ENCODE results near the gene TEX13A.
"Not testable (repeated sequence)": the region's sequence is repeated elsewhere in the genome, so short reads cannot be mapped to it uniquely, and the experiment has no call there.

The TEX13A gene

GRCh38 chrX:105263801-105264200 is 43.3 kb upstream of the TEX13A start:
- Histone ChIP-seq H3K4me1 (ENCODE audit: control insufficient read depth in 1 of 2, insufficient read depth in 1 of 2, low read depth in 1 of 2, low read length in 1 of 2) (no peaks in the 10 kb centered on the region), H3K27ac (no peak overlapping the region), H3K27me3 (no peaks in the 10 kb centered on the region), H3K4me3 (ENCODE audit: low read depth in 1 of 2, low read length in 1 of 2) (no peak overlapping the region), H3K36me3 (no peaks in the 10 kb centered on the region), H3K9me3 (no peaks in the 10 kb centered on the region)
- TF ChIP-seq CTCF (IDR thresholded peaks at IDR 0.05): no peak

DNA sequence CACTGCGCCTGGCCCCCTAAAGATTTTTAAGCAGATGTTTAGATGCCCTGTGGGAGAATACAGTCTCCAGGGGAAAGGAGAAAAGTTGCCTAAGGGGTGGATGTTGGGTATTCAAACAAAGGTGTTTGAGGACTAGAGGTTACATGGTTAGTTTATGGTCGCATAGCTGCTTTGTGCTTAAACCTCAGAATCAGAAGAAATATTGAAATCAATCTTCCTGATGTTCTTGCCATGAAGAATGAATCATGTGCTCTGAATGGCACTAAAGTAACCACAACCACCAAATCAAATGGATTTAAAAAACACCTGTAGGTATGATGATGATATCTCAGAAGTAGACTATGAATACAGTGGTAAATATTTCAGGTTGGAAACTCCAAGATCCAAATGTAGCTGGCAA is 42.7 kb upstream of the TEX13A start:
- no peak for TF ChIP-seq CTCF (IDR thresholded peaks at IDR 0.05)
- Histone ChIP-seq H3K4me1 (ENCODE audit: control insufficient read depth in 1 of 2, insufficient read depth in 1 of 2, low read depth in 1 of 2, low read length in 1 of 2) (no peaks in the 10 kb centered on the region), H3K27me3 (no peaks in the 10 kb centered on the region), H3K4me3 (ENCODE audit: low read depth in 1 of 2, low read length in 1 of 2) (no peak overlapping the region), H3K9me3 (no peaks in the 10 kb centered on the region), H3K27ac (no peak overlapping the region), H3K36me3 (no peaks in the 10 kb centered on the region)

DNA sequence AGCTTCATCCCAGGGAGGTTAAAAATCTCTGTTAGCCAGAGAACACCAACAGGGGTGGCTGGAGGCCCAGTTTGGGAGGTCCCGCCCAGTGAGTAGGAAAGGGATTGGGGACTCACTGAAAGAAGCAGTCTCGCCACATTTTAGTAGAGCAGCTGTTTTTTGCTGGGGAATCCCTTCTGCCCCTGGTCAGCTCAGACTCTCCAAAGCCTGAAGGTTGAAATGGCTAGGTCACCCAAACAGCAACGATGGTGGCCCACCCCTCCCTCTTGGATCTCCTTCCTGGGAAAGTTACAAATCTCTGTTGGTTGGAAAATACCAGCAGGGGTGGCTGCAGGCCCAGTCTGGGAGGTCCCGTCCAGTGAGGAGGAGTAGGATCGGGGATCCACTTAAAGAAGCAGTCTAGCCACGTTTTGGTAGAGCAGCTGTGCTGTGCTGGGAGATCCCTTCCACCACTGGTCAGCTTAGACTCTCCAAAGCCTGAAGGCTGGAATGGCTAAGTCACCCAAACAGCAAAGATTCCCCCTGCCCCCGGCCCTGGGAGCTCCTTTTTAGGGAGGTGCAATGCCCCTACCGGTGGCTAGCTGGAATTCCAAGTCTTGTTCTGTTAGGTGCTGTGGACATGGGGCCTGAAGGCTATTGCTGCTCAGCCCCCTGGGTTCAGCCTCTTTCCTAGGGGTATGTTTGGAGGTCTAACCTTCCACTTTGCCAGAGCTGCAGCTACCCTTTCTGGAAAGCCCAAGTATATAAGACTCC is 40.0 kb upstream of the TEX13A start:
- H3K4me1 ChIP-seq (ENCODE audit: control insufficient read depth in 1 of 2, insufficient read depth in 1 of 2, low read depth in 1 of 2, low read length in 1 of 2): no peaks in the 10 kb centered on the region
- H3K36me3 ChIP-seq: no peaks in the 10 kb centered on the region
- TF ChIP-seq CTCF (IDR thresholded peaks at IDR 0.05): no peak
- H3K9me3 ChIP-seq: no peaks in the 10 kb centered on the region
- no peak overlapping the region for H3K4me3 ChIP-seq (ENCODE audit: low read depth in 1 of 2, low read length in 1 of 2)
- no peaks in the 10 kb centered on the region for H3K27me3 ChIP-seq
- no peak overlapping the region for H3K27ac ChIP-seq

DNA sequence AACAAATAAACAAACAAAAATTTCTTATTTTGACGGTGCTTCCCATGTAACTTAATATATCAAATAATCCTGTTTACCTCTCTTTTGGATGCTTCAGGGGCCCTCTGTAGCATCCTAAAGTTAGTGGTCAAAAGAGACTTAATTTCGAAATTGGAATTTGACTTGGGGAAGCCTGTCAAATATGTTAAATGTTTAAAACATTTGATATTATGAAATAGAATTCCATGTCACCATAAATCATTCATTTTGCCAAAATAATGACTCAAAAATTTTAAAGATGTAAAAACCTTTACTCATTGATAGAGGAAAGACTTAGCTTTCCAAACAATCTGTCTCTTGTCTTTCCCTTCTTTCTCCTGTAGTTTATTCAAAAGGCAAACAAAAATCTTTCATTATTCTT is 20.6 kb upstream of the TEX13A start:
- Histone ChIP-seq H3K27me3 (no peaks in the 10 kb centered on the region), H3K4me1 (ENCODE audit: control insufficient read depth in 1 of 2, insufficient read depth in 1 of 2, low read depth in 1 of 2, low read length in 1 of 2) (no peaks in the 10 kb centered on the region), H3K27ac (no peak overlapping the region), H3K9me3 (no peaks in the 10 kb centered on the region), H3K4me3 (ENCODE audit: low read depth in 1 of 2, low read length in 1 of 2) (no peak overlapping the region), H3K36me3 (no peaks in the 10 kb centered on the region)
- TF ChIP-seq CTCF (IDR thresholded peaks at IDR 0.05): no peak

- not testable (repeated sequence) for H3K27ac ChIP-seq; H3K36me3 ChIP-seq; H3K4me1 ChIP-seq (ENCODE audit: control insufficient read depth in 1 of 2, insufficient read depth in 1 of 2, low read depth in 1 of 2, low read length in 1 of 2)
Measured at GRCh38 chrX:105237407-105237806, 16.9 kb upstream of the TEX13A start.

DNA sequence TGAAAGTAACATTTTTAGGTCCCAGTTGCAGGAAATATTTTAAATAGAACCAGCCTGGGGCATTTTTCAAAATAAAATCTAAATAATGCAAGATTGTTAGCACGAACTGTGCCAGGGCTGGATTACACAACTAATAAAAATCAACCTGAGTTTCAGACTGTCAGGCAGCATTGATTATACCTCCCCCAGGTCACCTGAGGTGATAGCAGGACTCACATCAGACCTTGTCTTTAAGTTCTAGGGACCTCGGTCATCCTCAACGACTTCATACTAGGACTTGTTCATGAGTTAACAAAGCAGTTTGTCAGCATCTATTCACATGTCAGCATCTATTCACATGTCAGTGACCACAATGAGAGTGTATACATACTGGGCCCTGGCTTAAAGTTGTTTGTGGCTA is 8.7 kb upstream of the TEX13A start:
- H3K27ac ChIP-seq: no peak overlapping the region

More at GRCh38 chrX:105237407-105237806, 16.9 kb upstream of the TEX13A start:
- not testable (repeated sequence) for H3K9me3 ChIP-seq; H3K4me3 ChIP-seq (ENCODE audit: low read depth in 1 of 2, low read length in 1 of 2); H3K27me3 ChIP-seq

More for the DNA sequence above, 8.7 kb upstream of the TEX13A start:
- no peaks in the 10 kb centered on the region for H3K9me3 ChIP-seq
- no peaks in the 10 kb centered on the region for H3K27me3 ChIP-seq
- no peak overlapping the region for H3K4me3 ChIP-seq (ENCODE audit: low read depth in 1 of 2, low read length in 1 of 2)
- no peak for TF ChIP-seq CTCF (IDR thresholded peaks at IDR 0.05)
- H3K4me1 ChIP-seq (ENCODE audit: control insufficient read depth in 1 of 2, insufficient read depth in 1 of 2, low read depth in 1 of 2, low read length in 1 of 2): no peaks in the 10 kb centered on the region
- no peaks in the 10 kb centered on the region for H3K36me3 ChIP-seq

Measured in neutrophil (primary cell).